Stimulated activated CD4-positive, alpha-beta T cell treated with anti-CD3 and anti-CD28 coated beads, TNF-alpha, amount 100 ng/mL, for 1 hour (primary cell): ENCODE results near the gene CDH18.

ENCODE experiments used
- DNase-seq, 3 donors: peaks; one replicate each; pipeline ENCODE4 v3.0.0-alpha.2; 2020; ENCODE audit warnings: low read depth in 3 of 3, low spot score in 1 of 3

Gene CDH18, protein sequence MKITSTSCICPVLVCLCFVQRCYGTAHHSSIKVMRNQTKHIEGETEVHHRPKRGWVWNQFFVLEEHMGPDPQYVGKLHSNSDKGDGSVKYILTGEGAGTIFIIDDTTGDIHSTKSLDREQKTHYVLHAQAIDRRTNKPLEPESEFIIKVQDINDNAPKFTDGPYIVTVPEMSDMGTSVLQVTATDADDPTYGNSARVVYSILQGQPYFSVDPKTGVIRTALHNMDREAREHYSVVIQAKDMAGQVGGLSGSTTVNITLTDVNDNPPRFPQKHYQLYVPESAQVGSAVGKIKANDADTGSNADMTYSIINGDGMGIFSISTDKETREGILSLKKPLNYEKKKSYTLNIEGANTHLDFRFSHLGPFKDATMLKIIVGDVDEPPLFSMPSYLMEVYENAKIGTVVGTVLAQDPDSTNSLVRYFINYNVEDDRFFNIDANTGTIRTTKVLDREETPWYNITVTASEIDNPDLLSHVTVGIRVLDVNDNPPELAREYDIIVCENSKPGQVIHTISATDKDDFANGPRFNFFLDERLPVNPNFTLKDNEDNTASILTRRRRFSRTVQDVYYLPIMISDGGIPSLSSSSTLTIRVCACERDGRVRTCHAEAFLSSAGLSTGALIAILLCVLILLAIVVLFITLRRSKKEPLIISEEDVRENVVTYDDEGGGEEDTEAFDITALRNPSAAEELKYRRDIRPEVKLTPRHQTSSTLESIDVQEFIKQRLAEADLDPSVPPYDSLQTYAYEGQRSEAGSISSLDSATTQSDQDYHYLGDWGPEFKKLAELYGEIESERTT

DNA sequence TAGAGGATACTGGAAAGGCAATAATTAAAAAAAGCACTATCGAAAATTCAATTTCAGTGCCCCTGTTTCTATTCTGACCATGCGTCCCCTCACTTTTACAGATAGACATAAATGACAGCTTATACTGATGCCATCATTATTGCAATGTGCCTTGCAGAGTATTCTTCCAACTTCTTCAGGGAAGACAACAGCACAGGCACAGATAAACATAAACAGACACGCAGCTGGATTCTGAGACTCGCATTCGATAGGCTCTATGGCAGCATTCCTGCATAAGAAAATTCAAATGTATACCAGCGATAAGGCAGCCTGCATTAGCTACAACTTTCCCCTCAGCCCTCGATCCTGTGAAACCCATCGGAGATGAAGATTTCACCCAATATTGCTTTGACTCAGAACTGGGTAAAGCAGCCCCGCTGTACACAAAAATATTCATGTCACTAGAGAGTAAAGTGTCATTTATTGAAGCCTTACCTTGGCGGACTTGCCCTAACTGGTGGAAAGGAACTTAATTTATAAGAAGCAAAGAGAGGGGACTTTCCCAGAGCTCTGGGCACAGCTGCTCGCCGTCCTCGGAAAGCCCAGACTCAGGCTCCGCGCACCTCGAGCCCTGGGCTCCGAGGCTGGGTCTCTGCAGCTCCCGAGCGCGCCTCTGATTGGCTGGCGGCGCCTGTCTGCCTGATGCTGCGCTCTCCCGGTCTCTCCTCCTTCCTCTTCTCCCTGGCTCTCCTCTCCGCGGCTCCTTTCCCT, at the start of gene CDH18:
Gene CDH18 (minus strand): TSS at position 589 of the 750 bp plus-strand sequence. CDS start 149,214 bp downstream, outside the sequence.
- DNase-seq, result no peak

DNA sequence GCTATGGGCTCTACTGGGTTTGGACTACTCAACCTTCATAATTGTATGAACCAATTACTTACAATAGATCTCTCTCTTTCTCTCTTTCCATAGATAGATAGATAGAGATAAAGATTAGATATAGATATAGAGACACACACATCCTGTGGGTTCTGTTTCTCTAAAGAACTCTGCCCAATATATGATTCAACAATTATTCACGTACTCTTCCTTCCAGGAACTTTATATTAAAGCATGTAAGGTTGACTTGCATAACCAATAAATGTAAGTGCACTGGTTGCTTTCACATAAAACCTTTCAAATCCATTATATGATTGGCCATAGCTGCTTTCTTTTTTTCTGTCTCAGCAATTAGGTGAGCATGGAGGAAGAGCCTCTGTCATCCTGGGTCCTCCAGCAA, 46.7 kb upstream of the CDH18 start:
- no peak for DNase-seq

DNA sequence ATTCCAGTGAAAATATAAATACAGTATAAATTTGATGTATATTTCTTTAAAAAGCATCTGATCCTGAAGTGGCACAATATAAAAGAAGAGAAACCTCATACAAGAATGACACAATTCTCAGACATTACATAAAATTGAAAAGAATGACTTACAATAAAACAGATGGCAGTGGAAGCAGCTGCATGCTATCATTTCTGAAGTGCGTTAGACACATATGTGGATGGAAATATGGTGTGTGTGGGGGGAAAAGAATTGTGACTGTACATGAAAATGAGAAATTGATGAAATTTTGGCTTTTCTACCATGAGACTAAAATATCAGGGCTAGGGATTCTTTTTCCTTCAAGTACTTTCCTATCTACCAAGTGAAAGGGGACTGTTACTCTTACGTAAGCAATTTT, 45.9 kb upstream of the CDH18 start:
- no peak for DNase-seq

DNA sequence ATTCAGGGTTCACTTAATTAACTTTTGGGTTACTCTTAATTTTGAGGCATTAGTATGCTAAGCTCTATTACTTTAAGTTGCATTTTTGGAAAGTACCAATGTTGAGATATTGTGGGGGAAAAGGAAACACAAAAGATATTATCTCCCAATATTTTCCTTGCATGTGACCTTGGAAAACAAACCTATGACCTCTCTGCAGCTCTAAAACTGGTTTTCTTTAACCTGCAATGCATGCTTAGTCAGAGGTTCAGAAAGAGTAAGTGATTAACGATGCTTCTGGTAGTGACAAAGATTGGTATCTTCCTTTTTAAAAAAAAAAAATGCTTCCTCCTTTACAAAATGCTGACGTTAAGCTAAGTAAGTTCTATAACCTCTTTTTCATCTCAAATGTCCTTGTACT, 44.9 kb upstream of the CDH18 start:
- no peak for DNase-seq

DNA sequence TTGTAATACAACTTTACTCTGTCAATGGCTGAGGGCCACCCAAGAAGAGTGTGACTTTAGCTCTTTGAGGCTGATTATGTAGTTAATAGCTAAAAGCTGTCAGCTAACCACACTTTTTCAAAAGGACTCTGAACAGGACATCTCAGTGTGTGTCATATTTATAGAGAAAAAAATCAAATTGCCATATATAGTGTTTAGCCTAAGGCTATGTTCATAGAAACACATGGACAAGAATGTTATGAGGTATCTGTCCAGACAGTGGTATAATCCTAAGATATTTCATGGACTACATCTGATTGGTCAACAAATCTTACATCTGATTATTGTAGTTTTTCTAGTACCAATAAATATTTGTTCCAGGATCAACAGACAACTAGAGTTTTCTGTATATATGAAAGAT, 42.1 kb upstream of the CDH18 start:
- DNase-seq, result no peak

DNA sequence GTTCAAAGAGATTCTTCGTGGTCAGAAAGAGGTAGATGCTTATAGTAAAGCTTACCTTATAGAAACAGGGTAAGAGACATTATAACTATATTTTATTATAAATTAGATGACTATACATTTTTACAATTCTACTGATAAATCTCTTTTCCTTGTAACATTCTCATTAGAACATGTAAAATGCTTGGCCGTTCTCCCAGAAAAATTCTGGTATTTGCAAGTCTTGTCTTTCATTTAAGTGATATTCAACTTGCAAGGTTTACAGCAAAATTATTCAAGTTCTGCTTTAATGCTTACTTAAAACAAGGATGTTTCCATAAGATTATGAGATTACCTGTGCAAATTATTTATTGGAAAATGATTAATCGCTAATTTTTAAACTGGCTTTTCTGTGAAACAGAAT, 41.3 kb upstream of the CDH18 start:
- DNase-seq, result no peak

DNA sequence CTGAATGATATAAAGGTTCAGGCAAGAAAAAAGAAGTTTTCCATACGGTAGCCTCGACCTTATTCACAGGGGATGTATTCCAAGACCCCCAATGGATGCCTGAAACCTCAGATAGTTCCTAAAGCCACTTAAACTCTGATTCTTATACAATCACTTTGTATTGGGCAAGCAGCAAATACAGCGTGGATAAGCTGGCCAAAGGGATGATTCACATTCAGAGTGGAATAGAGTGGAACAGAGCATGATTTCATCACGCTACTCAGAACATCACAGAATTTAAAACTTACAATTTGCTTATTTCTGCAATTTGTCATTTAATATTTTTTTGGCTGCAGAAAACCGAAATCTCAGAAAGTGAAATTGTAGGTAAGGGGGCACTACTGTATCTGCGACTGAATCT, 40.5 kb upstream of the CDH18 start:
- no peak for DNase-seq

DNA sequence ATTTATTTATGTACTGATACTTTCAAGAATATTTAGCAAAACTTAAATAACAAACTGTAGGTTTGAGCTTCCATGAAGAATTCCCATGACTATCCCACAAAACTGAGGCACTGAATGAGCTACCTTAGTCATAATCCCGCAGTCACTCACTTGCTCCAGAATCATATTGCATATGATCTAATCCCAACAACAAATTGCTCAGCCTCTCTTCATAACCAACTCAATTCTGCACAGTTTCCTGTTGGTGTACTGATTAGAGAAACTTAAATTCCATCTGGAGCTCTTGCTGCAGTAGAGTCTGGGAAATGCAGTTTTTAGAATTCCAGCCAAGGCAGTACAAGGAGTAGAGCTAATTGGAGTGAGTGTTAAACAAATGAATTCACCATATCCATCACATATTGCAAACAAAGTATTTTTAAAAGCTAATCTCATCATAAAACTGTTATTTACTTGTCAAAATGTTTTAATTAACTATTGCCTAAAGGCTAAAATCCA, 35.7 kb upstream of the CDH18 start:
- DNase-seq, result no peak

DNA sequence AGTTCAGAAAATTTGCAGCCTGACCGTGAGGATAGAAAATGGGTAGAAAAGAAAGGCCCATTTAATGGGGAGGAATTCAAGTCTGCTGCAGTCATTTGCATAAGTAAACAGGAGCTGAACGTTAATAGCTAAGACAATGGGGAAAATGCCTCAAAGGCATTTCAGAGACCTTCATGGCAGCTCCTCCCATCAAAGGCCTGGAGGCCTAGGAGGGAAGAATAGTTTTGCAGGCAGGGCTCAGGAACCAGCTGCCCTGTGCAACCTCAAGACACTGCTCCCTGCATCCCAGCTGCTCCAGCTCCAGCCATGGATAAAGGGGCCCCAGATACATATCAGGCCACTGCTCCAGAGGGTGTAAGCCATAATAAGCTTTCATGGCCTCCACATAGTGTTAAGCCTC, 32.2 kb upstream of the CDH18 start:
- no peak for DNase-seq

DNA sequence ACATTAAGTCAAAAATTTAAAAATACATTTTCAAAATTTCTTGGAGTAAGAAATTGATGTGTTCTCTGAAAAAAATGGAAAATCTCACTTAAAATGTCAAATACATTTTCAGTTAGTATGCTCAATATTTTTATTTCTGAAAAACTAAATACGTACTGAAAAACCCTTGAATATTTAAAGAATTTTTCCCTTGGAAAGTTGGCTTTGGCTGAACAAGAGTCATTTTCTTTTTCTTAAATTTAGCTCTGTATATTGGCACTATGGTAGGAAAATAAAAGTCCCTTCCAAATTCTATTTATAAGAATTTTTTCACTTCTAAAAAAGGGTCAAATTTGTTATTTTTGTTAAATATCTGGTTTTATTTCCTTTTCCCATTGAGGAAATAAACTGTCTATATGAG, 29.0 kb upstream of the CDH18 start:
- DNase-seq, result no peak

DNA sequence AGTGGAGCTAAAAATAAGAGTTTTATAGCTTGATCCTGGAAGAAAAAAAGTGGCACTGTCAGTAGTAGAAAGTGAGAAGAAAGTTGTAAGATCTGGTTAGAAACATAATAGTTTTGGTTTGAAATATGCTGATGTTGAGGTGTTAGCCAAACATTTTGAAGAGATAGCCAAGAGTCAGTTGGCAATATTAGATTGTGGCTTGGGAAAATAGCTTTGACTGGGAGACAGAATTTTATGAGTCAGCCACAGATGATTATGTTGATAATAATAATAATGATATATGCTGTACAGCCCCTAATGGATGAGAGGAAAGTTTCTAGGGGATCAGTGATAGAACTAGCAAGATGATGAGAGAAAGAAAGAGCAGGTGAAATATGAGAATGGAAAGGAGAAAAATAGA, 12.4 kb upstream of the CDH18 start:
- DNase-seq, result no peak

DNA sequence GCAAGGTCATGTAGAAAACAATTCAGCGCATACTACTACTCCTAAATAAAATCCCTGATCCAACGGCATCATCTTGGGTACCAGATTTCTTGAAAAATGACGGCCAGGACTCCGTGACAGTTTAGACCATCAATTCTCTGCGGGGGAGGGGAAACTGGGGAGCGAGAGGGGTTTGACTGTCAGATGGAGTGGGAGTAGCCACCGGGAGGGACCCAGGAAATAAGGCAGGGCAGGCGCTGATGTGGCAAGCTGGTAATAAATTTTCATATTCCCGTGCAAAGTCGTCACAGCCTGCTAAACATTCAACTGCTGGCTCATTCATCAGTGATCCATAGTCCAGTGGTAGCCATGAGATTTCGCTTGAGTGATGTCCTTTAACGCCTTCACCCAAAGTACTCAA, 457 bp upstream of the CDH18 start:
- no peak for DNase-seq

DNA sequence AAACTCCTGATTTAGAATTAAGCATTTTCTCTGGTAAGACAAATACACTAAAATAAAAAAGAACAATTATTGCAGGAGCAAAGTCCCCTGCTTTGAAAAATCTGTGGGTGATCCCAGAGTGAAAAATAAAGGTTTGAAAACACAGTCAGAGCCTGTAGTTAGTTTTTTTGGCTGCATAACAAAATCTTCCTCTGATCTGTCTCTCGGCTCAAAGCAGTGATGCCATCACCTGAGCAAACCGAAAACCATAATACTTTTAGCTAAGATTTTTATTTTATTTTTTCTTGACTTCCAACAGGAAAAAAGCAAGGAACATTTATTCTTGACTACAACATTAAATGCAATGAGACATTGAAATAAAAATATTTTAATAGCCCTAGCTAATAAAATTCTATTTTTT, 1.2 kb downstream of the CDH18 start:
- DNase-seq, result no peak

DNA sequence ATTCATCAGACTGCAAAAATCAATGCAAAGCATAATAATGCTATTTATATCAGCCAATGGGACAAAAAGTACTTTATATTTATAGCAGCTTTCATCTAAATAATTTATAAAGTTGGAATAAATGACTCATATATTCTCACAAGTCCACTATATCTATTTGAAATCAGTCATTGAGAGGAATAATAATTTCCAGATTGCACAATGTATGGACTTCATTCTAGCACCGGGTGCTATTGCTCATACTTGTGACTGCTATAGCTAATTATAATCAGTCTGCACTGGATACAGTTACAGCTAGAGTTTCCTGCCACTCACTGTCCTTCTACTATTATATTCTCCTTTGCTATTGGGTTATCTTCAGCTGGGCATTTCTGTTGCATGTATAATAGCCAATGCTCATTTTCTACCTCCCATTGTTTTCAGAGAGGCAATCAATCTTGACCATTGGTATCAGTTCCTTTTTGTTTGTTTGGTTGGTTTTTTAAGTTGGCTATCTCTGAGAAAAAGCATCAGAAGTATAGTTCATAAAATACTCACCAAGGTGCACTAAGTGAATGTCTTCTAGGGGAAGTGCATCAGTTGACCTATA, 1.9 kb downstream of the CDH18 start:
- no peak for DNase-seq

DNA sequence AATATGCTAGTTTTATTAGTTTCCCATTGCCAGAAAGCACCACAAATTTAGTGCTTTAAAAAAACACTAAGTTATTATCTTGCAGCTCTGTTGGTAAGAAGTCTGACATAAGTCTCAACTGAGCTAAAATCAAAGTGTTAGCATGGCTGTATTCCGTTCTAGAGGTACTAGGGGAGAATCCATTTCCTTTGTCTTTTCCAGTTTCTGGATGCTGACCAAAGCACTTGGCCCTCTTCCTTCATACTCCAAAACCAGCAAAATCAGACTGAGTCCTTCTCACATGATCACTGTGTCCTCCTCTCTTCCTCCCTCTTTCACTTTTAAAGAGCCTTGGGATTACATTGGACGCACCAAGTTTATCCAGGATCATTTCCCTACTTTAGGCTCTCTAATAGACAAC, 9.5 kb downstream of the CDH18 start:
- no peak for DNase-seq

DNA sequence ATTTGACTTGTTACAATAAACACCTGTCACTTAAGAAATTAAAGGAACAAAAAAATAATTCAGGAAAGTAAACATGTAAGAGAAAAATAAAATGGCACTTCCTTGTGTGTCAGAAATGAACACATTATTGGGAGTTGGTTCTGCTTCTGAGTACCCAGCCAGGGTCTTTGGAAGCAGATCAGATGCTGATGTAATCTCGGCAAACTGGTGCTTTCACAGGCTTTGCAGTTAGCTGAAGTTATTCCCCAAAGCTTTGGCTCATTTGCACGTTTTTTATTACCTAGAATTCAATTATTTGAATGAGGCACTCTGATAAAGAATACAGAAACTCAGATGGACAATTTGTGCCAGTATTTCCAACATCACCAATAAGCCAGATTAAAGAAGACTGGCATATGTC, 10.9 kb downstream of the CDH18 start:
- no peak for DNase-seq

DNA sequence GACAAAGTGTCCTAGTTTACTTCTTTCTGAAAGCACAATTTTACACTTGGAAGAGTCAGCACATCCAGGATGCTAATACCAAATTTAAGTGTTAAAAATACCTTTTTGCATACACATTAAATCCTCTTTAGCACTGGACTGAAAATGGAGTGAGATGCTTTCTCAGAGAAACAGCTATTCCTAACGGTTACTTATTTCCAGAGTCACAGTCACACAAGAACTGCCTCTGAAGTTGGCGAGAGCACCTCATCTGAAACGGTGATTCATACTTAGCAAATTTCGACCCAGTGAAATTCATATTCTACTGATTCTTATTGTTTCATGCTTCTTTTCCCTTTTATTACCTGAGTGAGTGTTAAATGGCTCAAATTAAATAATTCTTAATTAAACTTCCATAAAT, 12.2 kb downstream of the CDH18 start:
- DNase-seq, result no peak

DNA sequence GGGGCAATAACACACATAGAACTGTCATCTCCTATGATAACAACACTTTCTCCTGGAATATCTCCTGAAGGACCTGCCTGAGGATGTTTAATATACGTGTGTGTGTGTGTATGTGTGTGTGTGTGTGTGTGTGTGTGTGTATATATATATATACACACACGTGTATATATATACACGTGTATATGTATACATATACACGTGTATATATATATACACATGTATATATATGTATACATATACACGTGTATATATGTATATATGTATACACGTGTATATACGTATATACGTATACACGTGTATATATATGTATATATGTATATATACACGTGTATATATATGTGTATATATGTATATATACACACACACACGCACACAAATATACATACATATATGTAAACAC, 27.5 kb downstream of the CDH18 start:
- no peak for DNase-seq

DNA sequence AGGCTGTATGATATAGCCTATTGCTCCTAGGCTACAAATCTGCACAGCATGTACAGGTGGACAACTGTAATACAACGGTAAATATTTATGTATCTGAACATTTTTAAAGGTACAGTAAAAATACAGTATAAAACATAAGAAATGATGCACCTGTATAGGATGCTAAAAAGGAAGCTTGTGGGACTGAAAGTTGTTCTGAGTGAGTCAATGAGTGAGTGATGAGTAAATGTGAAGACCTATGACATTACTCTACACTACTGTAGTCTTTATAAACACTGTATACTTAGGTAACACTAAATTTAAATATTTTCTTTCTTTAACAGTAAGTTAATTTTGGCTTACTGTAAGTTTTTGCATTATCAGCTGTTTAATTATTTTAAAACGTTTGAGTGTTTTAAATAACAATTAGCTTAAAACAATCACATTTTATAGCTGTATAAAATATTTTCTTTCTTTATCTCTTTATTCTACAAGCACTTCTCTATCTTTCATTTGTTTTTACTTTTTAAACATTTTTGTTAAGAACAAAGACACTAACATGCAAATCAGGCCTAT, 28.1 kb downstream of the CDH18 start:
- no peak for DNase-seq

DNA sequence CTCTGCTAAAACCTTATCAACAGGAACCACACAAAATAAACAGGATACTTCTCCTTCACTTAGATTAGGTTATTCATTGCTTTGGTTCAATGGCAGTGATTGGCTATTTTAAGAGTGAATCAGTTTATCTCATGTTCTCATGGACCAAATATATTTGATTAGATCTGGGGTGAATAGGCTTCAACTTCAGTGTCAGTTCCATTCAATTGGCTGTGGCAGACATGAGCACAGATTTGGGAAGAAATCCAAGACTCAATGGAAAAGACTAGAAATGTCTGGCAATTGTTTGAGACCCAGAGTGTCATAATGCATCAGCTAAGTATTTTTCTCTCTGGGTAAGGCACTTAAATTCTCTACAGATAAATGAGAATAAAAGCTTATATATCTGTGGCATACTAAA, 37.1 kb downstream of the CDH18 start:
- DNase-seq, result no peak

DNA sequence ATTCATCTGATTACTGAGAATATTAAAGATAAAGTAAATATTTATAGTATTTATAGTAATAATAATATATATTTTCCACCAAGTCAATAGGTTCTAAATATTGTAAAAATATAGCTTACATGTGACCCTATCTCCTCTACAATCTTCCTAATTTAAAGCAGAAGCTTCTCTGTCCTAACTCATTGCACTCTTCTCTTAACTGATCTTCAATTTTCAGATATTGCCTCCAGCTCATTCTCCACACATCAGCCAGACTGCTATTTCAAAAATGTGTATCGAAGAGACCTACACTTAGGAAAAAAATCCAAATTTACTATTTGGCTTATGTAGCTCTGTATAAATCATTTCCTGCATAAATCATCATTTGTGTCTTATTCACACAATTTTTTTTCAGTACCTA, 47.8 kb downstream of the CDH18 start:
- DNase-seq, result no peak
